Keratinocyte (primary cell): ENCODE measurements around the gene NPAS3.

Experiments used
- CTCF ChIP-seq, 3 experiments: IDR thresholded peaks in 1 of 3; conservative IDR thresholded peaks in 1 of 3; optimal IDR thresholded peaks in 1 of 3; 2 replicates in 2 of 3; 3 replicates in 1 of 3; pipeline versions ENCODE3 to v1.5.1; 2011; ENCODE audit warnings: low read length in 3 of 3, mild to moderate bottlenecking in 3 of 3, moderate library complexity in 2 of 3, control low read depth in 1 of 3, inconsistent platforms in 1 of 3; ENCODE audit not compliant: insufficient read depth in 2 of 3; ENCODE audit errors: extremely low read depth in 1 of 3
- EZH2 ChIP-seq: IDR thresholded peaks from one replicate; pipeline ENCODE4 v1.6.1; 2012; ENCODE audit warnings: inconsistent platforms, mild to moderate bottlenecking, low read length, moderate library complexity

GRCh38 chr14:32932914-32933628, 5.6 kb upstream of the NPAS3 start:
- TF ChIP-seq EZH2 = no peak
- TF ChIP-seq CTCF (optimal IDR thresholded peaks at IDR 0.05 in 1 of 3, IDR thresholded peaks at IDR 0.05 in 1 of 3, conservative IDR thresholded peaks at IDR 0.05 in 1 of 3; ENCODE audit: extremely low read depth in 1 of 3, insufficient read depth in 2 of 3, low read length in 3 of 3) = no peak
